H9 (cell line): ENCODE measurements around the gene PARD6B. TPM values are rescaled to one million over a fixed set of nuclear protein-coding genes. Genes with fewer than 3 reads are reported as not detected.

Source experiments
- DNase-seq: peaks from one replicate; pipeline ENCODE4 v3.0.0-alpha.2; 2017
- H2AFZ ChIP-seq: one replicate; pipeline ENCODE4 v1.6.1; 2013; ENCODE audit warnings: mild to moderate bottlenecking, low read length, control low read depth, moderate library complexity
- H2AK5ac ChIP-seq: 2 replicates; pipeline ENCODE4 v1.6.1; 2013; ENCODE audit warnings: low read length, control low read depth, mixed read lengths; ENCODE audit not compliant: insufficient read length
- H2BK120ac ChIP-seq: one replicate; pipeline ENCODE4 v1.6.1; 2013; ENCODE audit warnings: low read depth, mild to moderate bottlenecking, low read length, control low read depth, inconsistent platforms; ENCODE audit not compliant: poor library complexity, severe bottlenecking
- H2BK12ac ChIP-seq: 2 replicates; pipeline ENCODE4 v1.6.1; 2013; ENCODE audit warnings: low read length, control low read depth, mixed read lengths, low read depth; ENCODE audit not compliant: insufficient read length
- H2BK15ac ChIP-seq: 2 replicates; pipeline ENCODE4 v1.6.1; 2013; ENCODE audit warnings: low read depth, low read length, control low read depth
- H2BK20ac ChIP-seq: one replicate; pipeline ENCODE4 v1.6.1; 2013; ENCODE audit warnings: low read depth, mild to moderate bottlenecking, low read length, control low read depth, inconsistent platforms; ENCODE audit not compliant: poor library complexity, severe bottlenecking
- H2BK5ac ChIP-seq: 2 replicates; pipeline ENCODE4 v1.6.1; 2013; ENCODE audit warnings: low read length, control low read depth, mixed read lengths; ENCODE audit not compliant: insufficient read length
- H3K14ac ChIP-seq: 2 replicates; pipeline ENCODE4 v1.6.1; 2013; ENCODE audit warnings: low read length, control low read depth; ENCODE audit not compliant: insufficient read depth
- H3K18ac ChIP-seq: 2 replicates; pipeline ENCODE4 v1.6.1; 2013; ENCODE audit warnings: low read depth, mild to moderate bottlenecking, mixed read lengths, low read length, control low read depth; ENCODE audit not compliant: insufficient read length
- H3K23ac ChIP-seq: 2 replicates; pipeline ENCODE4 v1.6.1; 2013; ENCODE audit warnings: low read length, control low read depth, mixed read lengths, low read depth; ENCODE audit not compliant: insufficient read length
- H3K23me2 ChIP-seq: 2 replicates; pipeline ENCODE4 v1.6.1; 2013; ENCODE audit warnings: low read depth, mild to moderate bottlenecking, mixed read lengths, low read length, control low read depth; ENCODE audit not compliant: insufficient read length, poor library complexity, severe bottlenecking
- H3K27ac ChIP-seq: 2 replicates; pipeline ENCODE4 v1.5.1; 2013; ENCODE audit warnings: low read length, control low read depth, mixed read lengths, low read depth; ENCODE audit not compliant: insufficient read length
- H3K27me3 ChIP-seq: 2 replicates; pipeline ENCODE4 v1.6.1; 2013; ENCODE audit warnings: low read length, control low read depth, inconsistent platforms; ENCODE audit not compliant: insufficient read depth
- H3K4ac ChIP-seq: 2 replicates; pipeline ENCODE4 v1.6.1; 2013; ENCODE audit warnings: low read depth, mild to moderate bottlenecking, control low read depth, inconsistent platforms, low read length, moderate library complexity
- H3K4me1 ChIP-seq: 2 replicates; pipeline ENCODE4 v1.6.1; 2013; ENCODE audit warnings: low read length, control low read depth, inconsistent platforms; ENCODE audit not compliant: insufficient read depth
- H3K4me2 ChIP-seq: 2 replicates; pipeline ENCODE4 v1.6.1; 2013; ENCODE audit warnings: low read length, control low read depth, mixed read lengths; ENCODE audit not compliant: insufficient read length, insufficient read depth
- H3K56ac ChIP-seq: 2 replicates; pipeline ENCODE4 v1.6.1; 2013; ENCODE audit warnings: low read depth, mild to moderate bottlenecking, mixed read lengths, low read length, control low read depth; ENCODE audit not compliant: insufficient read length
- H3K79me1 ChIP-seq: 2 replicates; pipeline ENCODE4 v1.6.1; 2013; ENCODE audit warnings: low read depth, mild to moderate bottlenecking, moderate library complexity, low read length, control low read depth, inconsistent platforms; ENCODE audit not compliant: insufficient read depth, poor library complexity, severe bottlenecking
- H3K79me2 ChIP-seq: 2 replicates; pipeline ENCODE4 v1.6.1; 2013; ENCODE audit warnings: low read length, control low read depth, inconsistent platforms; ENCODE audit not compliant: insufficient read depth
- H3K9ac ChIP-seq: 2 replicates; pipeline ENCODE4 v1.6.1; 2013; ENCODE audit warnings: low read length, control low read depth, mixed read lengths; ENCODE audit not compliant: insufficient read length; ENCODE audit errors: extremely low read depth
- H3K9me3 ChIP-seq: one replicate; pipeline ENCODE4 v1.6.1; 2013; ENCODE audit warnings: low read depth, low read length, inconsistent platforms; ENCODE audit not compliant: control insufficient read depth
- H3T11ph ChIP-seq: one replicate; pipeline ENCODE4 v1.6.1; 2013; ENCODE audit warnings: mild to moderate bottlenecking, low read length, control low read depth, inconsistent platforms
- H4K20me1 ChIP-seq: one replicate; pipeline ENCODE4 v1.6.1; 2013; ENCODE audit not compliant: control insufficient read depth, insufficient read length, insufficient read depth
- H4K5ac ChIP-seq: 2 replicates; pipeline ENCODE4 v1.6.1; 2013; ENCODE audit warnings: low read depth, mild to moderate bottlenecking, mixed read lengths, low read length, control low read depth; ENCODE audit not compliant: insufficient read length
- H4K8ac ChIP-seq: replicated peaks from 2 replicates; pipeline ENCODE4 v1.6.1; 2013; ENCODE audit warnings: low read length, control low read depth, mixed read lengths, low read depth; ENCODE audit not compliant: insufficient read length
- H4K91ac ChIP-seq: 2 replicates; pipeline ENCODE4 v1.6.1; 2013; ENCODE audit warnings: low read depth, mild to moderate bottlenecking, moderate library complexity, mixed read lengths, low read length, control low read depth; ENCODE audit not compliant: insufficient read length
- H3K27ac Mint-ChIP-seq, 3 experiments: 2 replicates in 2 of 3; 3 replicates in 1 of 3; pipeline ENCODE4 v1.8.0; 2020 to 2021; ENCODE audit warnings: mixed read lengths in 3 of 3, mild to moderate bottlenecking in 1 of 3, moderate library complexity in 1 of 3
- H3K27me3 Mint-ChIP-seq: 2 replicates; pipeline ENCODE4 v1.8.0; 2021; ENCODE audit warnings: low read depth, mild to moderate bottlenecking, moderate library complexity, mixed read lengths
- H3K36me3 Mint-ChIP-seq, 3 experiments: 2 replicates in 2 of 3; 3 replicates in 1 of 3; pipeline ENCODE4 v1.8.0; 2020 to 2021; ENCODE audit warnings: low read depth in 3 of 3, mixed read lengths in 3 of 3; ENCODE audit not compliant: insufficient read depth in 1 of 3
- H3K4me1 Mint-ChIP-seq, 2 experiments: 2 replicates each; pipeline ENCODE4 v1.8.0; 2020; ENCODE audit warnings: mixed read lengths in 2 of 2
- H3K4me3 Mint-ChIP-seq, 2 experiments: 2 replicates in 1 of 2; 3 replicates in 1 of 2; pipeline ENCODE4 v1.8.0; 2020 to 2021; ENCODE audit warnings: mild to moderate bottlenecking in 2 of 2, mixed read lengths in 2 of 2, moderate library complexity in 1 of 2
- H3K9me3 Mint-ChIP-seq, 2 experiments: 2 replicates in 1 of 2; 3 replicates in 1 of 2; pipeline ENCODE4 v1.8.0; 2020; ENCODE audit warnings: mild to moderate bottlenecking in 2 of 2, mixed read lengths in 2 of 2, moderate library complexity in 1 of 2
- CTCF ChIP-seq: fragments of 200-600 bp; sonication (generic); conservative IDR thresholded peaks from 3 replicates; pipeline ENCODE4 v1.8.0; 2021; ENCODE audit warnings: antibody characterized with exemption, mild to moderate bottlenecking
- WGBS: extraction: QIAGEN DNeasy Blood & Tissue Kit; methylation state at CpG from one replicate; pipeline ENCODE4 v1.1.7; 2013; ENCODE audit warnings: missing lambda C conversion rate, low lambda C conversion rate, mixed read lengths; ENCODE audit not compliant: insufficient read length; ENCODE audit errors: extremely low coverage; 5-methylcytosine and 5-hydroxymethylcytosine counted together
- total RNA-seq: library from RNA; stranded (reverse); gene quantifications from 2 replicates; pipeline ENCODE4 v1.2.1, GENCODE V29; 2021

Gene PARD6B
- total RNA-seq, 1 experiment from 2014 or later: 27.4 TPM

GRCh38 chr20:50708845-50709635 lies 22.3 kb upstream of the PARD6B start:
- Mint-ChIP-seq H3K36me3 (no peaks in the 10 kb centered on the region), H3K27ac (no peak overlapping the region), H3K4me3 (no peak overlapping the region), H3K27me3 (no peaks in the 10 kb centered on the region; the same call in 1 of the 2 replicates), H3K4me1 (peaks cover 23 to 31% of the 10 kb centered on the region in 2 experiments), H3K9me3 (no peaks in the 10 kb centered on the region)
- WGBS: no CpG with 5 or more reads among the region's 8 CpGs
- Histone ChIP-seq H3K79me1 (no peaks in the 10 kb centered on the region), H3K9me3 (no peaks in the 10 kb centered on the region), H3K9ac (no peak overlapping the region), H4K20me1 (no peaks in the 10 kb centered on the region), H3K4me2 (no peak overlapping the region), H3K4me1 (peaks cover 5% of the 10 kb centered on the region; the same call in 1 of the 2 replicates), H3K14ac (no peak overlapping the region), H3K27me3 (no peaks in the 10 kb centered on the region; the same call in 1 of the 2 replicates), H3K56ac (no peak overlapping the region), H3K18ac (no peak overlapping the region), H3K27ac (no peak overlapping the region), H3K23ac (no peak overlapping the region), H3K79me2 (no peaks in the 10 kb centered on the region), H2AFZ (no peak overlapping the region), H2BK20ac (no peak overlapping the region), H3K23me2 (no peaks in the 10 kb centered on the region), H2BK15ac (no peak overlapping the region), H3K4ac (no peak overlapping the region), H4K91ac (no peak overlapping the region), H3T11ph (no peak overlapping the region), H2AK5ac (no peak overlapping the region), H2BK5ac (no peak overlapping the region), H2BK120ac (no peak overlapping the region), H4K5ac (no peak overlapping the region), H2BK12ac (no peak overlapping the region), H4K8ac (no peak overlapping the region)
- TF ChIP-seq CTCF: no peak
- DNase-seq: no peak
